ENCODE data around the gene CD79A.

Gene CD79A

DNA sequence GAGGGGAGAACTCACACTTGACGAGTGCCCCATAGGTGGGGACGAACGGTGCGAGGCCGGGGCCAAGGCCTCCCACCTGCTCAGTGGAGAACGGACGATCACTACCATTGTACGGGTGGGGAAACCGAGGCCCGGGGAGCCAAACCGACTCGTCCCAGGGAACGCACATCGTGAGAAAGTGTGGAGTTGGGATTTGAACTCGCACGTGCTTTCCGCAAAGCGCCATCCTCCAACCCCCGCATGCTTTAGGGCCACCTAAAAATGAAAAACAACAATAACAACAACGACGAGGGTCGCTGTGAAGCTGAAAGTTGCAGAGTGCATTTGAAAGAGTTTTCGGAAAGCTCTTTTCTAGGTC is 6.4 kb downstream of the CD79A start:
- no peak for FAIRE-seq
- no peak for DNase-seq (ENCODE audit: low spot score)

DNA sequence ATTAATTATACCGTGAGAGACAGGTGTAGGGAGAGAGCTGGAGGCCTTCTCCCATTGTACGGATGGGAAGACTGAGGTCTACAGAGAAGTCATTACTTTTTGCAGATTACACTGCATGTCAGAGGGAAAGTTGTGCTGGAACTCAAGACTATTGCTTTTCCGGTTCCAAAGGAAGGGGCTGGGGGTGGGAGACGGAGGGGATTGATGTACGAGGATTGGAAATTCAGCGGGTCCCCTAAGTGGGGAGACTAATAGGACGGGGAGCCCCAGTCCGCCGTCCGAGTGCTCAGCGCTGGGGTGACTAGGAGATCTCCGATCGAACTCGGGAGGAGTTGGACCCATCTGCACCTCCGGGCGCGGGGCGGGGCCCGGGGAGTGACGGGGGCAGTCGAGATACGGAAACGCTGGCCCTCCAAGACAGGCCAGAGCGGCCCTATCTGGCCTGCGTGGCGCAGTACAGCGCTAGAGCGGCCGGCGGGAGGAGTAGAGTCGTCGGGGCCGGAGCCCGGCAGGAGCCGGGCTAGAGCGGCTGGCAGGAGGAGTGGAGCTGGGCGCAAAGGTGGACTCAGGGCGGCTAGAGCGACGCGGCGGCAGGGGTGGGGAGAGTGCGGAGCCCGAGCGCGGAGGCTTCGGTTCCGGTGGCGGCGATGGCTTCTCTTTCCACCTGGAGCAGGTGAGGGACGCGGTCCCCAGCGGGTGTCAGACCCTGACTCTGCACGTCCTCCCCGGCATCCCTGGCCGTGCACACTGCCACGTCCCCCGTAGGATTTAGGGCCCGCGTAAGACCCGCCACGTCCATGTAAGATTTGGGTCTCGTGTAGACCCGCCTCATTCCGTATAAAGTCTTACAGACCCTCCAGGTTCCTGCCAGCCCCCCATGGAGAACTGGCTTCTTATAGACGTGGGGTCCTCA is 7.0 kb downstream of the CD79A start:
- peak; percentile 74 for FAIRE-seq
- DNase-seq (ENCODE audit: low spot score), result peak; percentile 89

DNA sequence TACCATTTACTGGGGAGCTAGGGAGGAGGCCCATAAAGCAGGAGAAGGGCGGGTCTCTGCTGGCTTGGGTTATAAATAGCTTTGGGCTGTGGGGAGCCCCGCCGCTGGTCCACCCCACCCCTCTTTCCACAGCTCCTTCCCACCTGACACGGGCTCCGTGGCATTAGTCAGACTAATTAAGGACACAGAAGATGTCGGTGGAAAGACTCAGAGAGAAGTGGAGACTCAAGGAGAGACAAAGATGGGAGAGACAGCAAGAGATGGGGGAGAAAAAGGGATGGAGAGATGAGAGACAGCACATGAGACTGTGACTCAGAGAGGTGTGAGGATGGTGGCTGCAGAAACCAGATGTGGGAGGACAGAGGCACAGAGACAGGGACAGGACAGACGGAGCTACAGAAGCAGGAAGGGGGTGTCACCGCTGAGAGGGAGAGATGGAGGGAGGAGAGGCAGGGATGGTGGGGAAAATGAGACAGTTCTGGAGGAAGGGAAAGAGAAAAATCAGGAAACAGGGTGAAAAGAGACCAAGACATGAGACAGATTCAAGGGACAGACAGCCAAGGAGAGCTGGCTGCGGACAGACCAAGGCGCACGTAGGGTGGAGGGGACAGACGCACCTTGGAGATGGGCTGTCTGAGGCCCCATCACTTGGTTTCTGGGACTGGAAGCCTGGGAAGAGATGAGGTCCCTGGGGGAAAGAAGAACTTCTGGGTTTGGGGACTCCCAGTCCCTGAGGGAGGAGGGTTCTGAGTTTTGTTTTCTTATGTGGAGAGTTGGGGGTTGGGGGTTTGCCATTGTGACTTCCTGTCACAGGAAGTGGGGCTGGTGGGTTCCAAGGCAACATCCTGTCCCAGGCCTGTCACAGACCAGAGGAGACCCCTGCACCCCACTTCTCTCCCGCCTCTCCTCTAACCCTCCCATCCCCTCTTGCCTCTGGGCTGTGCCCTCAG is 10.0 kb downstream of the CD79A start:
- no peak for FAIRE-seq

DNA sequence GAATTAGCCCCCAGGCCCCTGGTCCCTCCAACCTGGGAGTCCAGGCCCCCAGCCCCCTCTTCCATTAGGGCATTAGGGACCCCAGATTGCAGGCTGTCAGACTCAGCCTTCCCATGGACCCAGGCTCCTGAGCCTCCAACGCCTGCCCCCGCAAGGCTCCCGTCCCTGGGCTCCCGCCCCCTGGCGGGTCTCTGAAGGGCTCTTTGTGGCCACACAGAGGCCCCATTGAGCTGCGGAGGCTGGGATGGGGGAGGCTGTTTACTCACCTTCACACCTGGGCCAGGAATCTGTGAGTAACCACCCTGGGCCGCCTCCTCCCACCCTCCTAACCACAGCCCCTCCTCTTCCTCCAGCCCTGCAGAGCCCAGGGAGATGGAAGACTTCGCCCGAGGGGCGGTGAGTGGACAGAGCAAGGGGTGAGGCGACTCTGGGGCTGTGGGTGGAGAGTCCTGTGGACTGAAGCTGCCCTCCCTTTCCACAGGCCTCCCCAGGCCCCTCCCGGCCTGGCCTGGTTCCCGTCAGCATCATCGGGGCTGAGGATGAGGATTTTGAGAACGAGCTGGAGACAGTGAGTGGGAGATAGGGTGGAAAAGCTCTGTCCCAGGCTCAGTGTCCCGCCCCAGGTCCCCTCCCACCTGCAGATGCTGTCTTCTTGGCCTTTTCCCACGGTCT is 10.8 kb downstream of the CD79A start:
- no peak for FAIRE-seq
- peak; percentile 23 for DNase-seq (ENCODE audit: low spot score)

More for the DNA sequence above, 10.0 kb downstream of the CD79A start:
- DNase-seq (ENCODE audit: low spot score), result no peak

DNA sequence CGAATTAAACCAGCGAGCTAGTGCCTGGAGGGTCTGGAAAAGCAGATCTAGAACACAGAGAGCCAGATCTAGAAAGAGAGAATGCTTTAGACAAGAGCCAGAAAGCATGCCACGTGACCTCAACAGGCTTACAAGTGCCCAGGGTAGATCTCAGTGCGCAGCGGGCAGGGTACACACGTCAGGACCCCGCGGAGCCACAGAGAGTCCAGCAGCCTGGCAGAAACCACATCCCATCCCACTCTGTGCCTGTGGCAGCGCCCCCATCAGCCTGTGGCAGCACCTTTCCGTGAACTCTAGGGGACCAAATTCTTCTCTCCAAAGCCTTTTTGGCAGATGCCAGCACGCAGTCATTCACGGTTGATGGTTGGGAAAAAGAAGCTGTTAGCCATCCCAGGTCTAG is 11.8 kb downstream of the CD79A start:
- no peak for DNase-seq (ENCODE audit: low spot score)
- no peak for FAIRE-seq

DNA sequence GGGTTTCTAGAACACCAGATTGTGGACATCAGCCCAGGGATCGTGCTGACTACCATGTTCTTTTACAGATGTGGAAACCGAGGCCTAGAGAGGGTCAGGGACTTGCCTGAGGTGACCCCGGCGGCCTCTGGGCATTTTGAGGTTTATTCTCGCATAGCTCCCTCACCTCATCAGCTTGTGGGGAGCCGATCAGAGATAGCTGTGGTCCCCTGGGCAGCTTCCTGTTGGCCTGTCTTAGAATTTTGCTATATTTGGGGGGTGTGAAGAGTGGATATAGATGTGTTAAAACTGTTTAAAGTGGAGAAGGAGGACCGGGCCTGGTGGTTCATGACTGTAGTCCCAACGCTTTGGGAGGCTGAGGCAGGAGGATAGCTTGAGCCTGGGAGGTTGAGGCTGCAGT is 12.8 kb downstream of the CD79A start:
- no peak for DNase-seq (ENCODE audit: low spot score)
- no peak for FAIRE-seq

DNA sequence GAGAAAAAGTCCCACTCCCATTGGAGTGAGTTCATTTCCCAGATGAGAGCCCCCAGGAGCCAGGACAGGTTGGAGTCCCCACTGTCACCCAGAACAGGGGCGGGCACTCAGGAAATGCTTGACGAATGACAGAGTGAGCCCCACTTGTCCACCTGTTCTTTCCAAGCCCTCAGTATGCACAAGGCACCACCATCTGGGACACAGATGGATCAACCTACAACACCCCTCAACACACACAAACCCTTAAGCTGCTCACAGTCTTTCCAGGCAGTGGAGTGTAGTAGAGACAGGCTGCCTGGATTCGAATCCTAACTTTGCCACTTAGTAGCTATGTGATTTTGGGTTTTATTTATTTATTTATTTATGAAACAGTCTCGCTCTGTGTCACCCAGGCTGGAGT is 13.9 kb downstream of the CD79A start:
- DNase-seq (ENCODE audit: low spot score) (no peak), FAIRE-seq (no peak)

DNA sequence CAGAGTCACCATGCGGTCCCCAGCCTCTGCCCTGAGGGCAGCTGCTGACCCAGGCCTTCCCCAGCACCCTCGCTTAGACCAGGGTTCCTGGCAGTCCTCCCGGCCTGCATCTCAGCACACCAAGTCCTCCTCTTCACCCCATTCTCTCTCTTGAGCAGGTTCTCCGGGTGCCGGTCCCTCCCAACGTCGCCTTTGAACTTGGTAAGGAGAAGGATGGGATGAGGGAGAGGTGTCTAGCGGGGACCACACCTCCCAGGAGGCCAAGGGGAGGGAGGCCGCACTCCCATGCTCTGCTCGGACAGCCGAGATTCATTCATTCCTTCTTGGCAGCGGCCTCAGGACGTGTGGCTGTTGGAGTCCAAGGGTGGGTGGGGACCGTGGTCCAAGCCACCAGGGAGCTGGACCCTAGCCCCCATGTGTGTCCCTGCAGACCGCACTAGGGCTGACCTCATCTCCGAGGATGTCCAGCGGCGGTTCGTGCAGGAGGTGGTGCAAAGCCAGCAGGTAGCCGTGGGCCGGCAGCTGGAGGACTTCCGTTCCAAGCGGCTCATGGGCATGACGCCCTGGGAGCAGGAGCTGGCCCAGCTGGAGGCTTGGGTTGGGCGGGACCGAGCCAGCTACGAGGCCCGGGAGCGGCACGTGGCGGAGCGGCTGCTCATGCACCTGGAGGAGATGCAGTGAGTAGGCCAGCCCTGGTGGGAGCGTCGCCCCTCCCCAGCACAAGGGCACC is 15.3 kb downstream of the CD79A start:
- DNase-seq (ENCODE audit: low spot score), result no peak
- FAIRE-seq, result no peak

DNA sequence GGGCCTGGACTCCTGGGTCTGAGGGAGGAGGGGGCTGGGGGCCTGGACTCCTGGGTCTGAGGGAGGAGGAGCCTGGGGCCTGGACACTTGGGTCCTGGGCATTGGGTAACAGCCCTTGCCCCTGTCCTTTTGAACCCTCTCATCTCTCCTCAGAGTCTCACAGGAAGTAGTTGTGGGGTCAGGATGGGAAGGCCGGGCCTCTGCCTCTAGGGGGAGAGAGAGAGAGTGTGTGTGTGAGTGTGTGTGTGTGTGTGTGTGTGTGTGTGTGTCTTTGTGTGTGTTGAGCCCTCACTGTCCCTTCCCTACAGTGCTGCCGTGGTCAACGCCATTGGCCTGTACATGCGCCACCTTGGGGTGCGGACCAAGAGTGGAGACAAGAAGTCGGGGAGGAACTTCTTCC is 16.8 kb downstream of the CD79A start:
- DNase-seq (ENCODE audit: low spot score) (no peak), FAIRE-seq (no peak)

DNA sequence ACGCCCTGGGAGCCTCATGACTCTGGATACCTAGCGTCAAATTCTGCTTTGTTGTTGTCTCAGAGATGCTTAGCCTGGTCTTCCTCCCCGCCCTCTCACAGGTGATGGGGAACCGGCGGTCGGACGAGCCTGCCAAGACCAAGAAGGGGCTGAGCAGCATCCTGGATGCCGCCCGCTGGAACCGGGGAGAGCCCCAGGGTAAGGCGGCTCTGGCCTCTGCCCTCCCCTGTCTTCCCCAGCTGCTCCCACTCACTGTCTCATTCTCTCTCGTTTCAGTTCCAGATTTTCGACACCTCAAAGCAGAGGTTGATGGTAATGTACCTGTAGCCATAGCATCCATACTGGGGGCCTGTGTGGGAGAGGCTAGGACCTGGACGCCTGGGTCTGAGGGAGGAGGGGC is 17.3 kb downstream of the CD79A start:
- no peak for FAIRE-seq
- DNase-seq (ENCODE audit: low spot score), result no peak

DNA sequence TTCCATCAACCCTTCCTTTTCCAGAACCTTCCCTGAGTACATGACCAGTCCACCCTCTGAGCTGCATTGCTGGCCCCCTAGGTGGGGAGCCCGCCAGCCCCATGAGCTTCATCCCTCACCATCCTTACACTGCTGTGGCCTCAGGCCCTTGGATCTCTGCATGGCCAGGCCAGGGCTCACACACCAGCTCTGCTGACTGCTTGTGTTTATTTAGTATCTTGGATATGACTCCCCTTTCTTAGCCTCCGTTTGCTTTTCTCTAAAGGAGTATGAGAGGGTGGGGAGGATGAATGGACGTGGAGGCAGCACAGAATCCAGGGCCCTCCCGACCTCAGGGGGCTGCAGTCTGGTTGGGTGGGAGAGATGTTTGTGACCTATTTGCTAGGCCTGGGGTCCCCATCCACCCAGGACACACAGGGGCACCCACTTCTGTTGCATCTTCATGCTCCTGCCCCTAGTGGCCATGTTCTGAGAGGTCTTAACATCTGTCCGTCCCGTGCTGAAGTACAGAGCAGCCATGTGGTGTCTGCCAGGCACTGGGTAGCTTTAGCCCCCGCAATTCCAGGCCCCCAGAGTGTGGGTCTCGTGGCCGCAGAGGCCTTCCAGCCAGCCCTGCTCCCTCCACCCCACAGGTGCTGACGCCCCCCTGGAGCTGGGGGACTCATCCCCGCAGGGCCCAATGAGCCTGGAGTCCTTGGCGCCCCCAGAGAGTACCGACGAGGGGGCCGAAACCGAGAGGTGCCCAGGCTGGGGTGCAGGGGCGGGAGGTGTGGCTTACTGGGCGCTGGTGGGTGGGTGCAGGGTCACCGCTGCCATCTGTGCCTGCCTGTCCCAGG is 18.9 kb downstream of the CD79A start:
- FAIRE-seq, result no peak
- DNase-seq (ENCODE audit: low spot score), result no peak

DNA sequence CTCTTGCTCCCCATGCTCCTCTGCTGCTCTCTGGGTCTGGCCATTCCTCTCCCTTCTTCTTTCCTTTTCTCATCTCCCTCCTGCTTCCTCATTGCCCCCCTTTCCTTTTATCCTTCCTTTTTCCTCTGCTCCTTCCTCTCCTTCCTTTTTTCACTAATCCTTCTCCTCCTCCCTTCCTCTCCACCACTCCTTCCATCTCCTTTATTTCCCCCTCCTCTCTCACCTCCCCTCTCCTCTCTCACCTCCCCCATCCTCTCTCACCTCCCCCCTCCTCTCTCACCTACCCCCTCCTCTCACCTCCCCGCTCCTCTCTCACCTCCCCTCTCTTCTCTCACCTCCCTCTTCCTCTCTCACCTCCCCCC is 19.5 kb downstream of the CD79A start:
- DNase-seq (ENCODE audit: low spot score), result no peak
- no peak for FAIRE-seq

DNA sequence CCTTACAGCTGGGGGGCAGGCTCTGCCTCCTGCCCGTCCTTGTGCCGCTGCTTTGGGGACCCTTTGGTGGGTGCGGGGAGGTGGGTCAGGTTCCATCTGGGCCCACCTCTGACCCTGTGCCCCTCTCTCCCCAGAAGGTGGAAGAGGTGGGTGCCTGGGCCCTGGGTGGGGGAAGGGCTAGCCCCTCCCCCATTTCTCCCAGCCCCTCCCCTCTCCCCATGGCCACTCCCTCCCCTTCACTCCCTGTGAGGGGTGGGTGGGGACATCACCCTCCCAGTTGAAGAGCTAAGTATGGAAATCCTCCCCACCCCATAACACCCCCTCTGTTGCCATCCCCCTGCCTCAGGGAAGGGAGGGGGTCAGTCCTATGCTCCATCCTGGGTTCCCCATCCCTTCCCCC is 20.1 kb downstream of the CD79A start:
- DNase-seq (ENCODE audit: low spot score), result no peak
- no peak for FAIRE-seq

DNA sequence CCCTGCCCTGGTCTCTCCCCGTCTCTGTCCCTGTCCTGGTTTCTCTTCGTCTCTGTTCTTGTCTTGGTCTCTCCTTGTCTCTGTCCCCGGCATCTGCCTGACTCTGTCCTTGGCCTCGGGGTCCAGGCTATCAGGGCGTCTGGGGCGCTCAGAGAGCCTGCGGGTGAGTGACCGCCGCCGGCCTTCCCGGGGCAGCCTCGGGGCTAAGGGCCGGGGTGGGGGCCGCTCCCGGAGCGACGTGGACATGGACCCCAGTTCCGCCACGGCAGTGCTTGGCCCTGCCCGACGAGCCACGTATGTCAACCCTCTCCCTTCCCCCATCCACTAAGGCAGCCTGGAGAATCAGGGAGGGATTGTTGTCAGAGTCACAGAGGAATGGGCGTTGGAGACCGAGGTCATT is 20.7 kb downstream of the CD79A start:
- no peak for DNase-seq (ENCODE audit: low spot score)

DNA sequence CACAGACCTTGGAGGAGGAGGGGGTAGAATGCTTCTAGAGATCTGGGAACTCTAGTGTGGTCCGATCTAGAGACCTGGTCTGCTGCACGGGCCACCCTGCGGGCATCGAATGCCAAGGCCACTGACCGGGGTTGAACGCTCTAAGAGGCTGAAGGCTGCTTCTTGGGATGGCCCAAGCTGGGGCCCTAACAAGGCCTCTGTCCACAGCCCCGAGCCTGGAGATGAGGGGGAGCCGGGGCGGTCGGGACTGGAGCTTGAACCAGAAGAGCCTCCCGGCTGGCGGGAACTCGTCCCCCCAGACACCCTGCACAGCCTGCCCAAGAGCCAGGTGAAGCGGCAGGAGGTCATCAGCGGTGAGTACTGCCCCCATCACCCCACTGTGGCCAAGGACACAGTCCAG is 21.2 kb downstream of the CD79A start:
- no peak for DNase-seq (ENCODE audit: low spot score)
- FAIRE-seq, result no peak

More for the DNA sequence above, 20.7 kb downstream of the CD79A start:
- no peak for FAIRE-seq

DNA sequence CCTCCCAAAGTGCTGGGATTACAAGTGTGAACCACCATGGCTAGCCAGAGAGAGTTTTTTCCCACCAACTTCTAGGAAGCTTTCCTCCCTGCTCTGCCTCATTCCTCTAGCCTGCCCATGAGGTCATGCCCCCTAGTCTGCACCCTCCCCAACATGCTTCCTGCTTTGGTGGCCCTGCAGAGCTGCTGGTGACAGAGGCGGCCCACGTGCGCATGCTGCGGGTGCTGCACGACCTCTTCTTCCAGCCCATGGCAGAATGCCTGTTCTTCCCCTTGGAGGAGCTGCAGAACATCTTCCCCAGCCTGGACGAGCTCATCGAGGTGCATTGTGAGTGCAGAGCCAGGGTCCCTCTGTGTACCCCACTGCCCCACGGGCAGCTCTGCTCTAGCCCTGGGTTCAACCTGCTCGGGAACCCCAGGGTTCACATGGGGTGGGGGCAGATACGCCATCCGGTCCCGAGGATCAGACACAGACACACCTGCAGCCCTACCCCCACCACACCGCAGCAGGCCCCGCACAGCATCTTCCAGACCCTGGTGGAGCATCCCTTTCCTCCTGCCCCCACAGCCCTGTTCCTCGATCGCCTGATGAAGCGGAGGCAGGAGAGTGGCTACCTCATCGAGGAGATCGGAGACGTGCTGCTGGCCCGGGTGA is 24.8 kb downstream of the CD79A start:
- FAIRE-seq (no peak), DNase-seq (ENCODE audit: low spot score) (no peak)

DNA sequence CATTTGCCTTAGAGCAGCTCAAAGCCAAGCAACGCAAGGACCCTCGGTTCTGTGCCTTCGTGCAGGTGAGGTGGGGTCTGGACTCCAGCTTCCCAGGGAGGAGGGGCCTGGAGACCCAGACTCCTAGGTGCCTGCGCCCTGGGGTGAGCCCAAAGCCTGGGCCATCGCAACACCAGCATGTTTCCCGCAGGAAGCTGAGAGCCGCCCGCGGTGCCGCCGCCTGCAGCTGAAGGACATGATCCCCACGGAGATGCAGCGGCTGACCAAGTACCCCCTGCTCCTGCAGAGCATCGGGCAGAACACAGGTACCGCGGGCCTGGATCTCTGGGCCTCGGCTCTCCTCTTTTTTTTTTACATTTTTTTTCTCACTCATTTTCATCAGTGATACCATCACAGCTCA is 25.5 kb downstream of the CD79A start:
- DNase-seq (ENCODE audit: low spot score), result no peak
- FAIRE-seq, result no peak

DNA sequence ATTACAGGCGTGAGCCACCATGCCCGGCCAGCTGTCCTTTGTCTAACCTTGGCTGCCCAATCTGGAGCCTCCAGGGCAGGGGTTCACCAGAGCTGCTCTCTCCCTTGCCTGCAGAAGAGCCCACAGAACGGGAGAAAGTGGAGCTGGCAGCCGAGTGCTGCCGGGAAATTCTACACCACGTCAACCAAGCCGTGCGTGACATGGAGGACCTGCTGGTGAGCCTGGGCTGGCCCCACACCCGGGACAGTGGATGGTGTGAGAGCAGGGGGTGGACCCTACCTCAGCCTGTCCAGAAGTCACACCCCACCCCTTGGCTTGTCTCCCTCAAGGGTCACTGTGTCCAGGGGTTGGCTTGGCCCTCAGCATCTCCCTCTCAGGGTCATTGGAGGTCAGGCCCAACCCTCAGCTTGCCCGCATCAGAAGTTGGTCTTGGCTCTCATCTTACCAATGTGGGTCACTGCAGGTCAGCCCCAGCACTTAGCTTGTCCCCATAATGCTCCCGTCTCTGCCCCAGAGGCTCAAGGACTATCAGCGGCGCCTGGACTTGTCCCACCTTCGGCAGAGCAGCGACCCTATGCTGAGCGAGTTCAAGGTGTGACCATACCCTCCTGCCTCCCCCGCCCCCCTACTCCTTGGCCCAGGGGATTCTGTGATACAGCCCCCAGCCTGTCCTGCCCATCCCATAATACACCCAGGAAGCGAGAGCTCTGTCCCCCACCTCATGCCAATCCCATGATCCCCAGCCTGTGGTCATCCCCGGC is 26.3 kb downstream of the CD79A start:
- DNase-seq (ENCODE audit: low spot score) (no peak), FAIRE-seq (no peak)
